ENCODE data around the gene ABO. TPM values are rescaled to one million over a fixed set of nuclear protein-coding genes. Genes with fewer than 3 reads are reported as not detected.

Gene ABO
- total and polyA plus RNA-seq, 10 of the 15 experiments (the other 5 are each of a cell fraction or from before 2014, with no cell fraction given) = 0.10 TPM; not detected in 9

DNA sequence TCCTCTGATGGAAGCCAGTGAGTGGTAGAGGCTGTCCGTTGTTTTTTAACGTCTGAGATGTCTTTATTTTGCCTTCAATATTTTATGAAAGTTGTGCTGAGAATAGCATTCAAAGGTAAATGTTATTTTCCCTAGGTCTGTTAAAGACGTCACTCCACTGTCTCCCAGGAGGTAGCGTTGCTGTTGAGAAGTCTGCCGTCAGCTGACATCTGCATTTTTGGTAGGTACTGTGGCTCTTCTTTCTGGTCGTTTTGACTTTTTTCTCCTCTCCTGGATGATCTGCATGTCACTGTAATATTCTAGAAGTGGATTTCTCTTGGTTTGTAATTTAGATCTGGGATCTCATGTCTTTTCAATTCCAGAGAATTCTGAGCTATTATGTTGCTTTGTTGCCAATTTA is 34.6 kb upstream of the ABO start:
- no peaks in the 10 kb centered on the region for H3K27me3 ChIP-seq (replicated peaks in 1 of 2; ENCODE audit: control insufficient read depth in 2 of 2, insufficient read depth in 2 of 2, low read length in 1 of 2)
- no peaks in the 10 kb centered on the region for H3K4me1 ChIP-seq (ENCODE audit: control insufficient read depth, insufficient read depth, low read length)
- no peak for DNase-seq (ENCODE audit: low read depth, low spot score)
- CTCF ChIA-PET = no interaction called here
- RAD21 ChIA-PET (ENCODE audit: unreplicated experiment) = no interaction called here
- no peak for FAIRE-seq
- H3K4me2 ChIP-seq (ENCODE audit: control insufficient read depth, insufficient read depth) = no peak overlapping the region
- no peaks in the 10 kb centered on the region; the same call in 2 of the 3 replicates for H3K9me3 ChIP-seq (replicated peaks; ENCODE audit: control insufficient read depth, insufficient read depth, low read length)
- intact Hi-C loops (cut with micrococcal nuclease; ENCODE audit: unreplicated experiment) = no loop called here
- H3K4me3 ChIP-seq = no peak overlapping the region
- no peaks in the 10 kb centered on the region for H3K36me3 ChIP-seq (ENCODE audit: control insufficient read depth in 2 of 2, insufficient read depth in 2 of 2, low read length in 1 of 2)
- SMC1A ChIA-PET (ENCODE audit: uncharacterized antibody, unreplicated experiment) = no interaction called here
- no TSS peak for BruUV-seq (replicated peaks)
- in situ Hi-C loops (cut with MboI) = no loop called here
- no peak for ATAC-seq
- H3K79me2 ChIP-seq (ENCODE audit: control insufficient read depth, insufficient read depth, low read length) = no peaks in the 10 kb centered on the region
- H3K27ac ChIP-seq (ENCODE audit: control insufficient read depth, insufficient read depth) = no peak overlapping the region
- H4K20me1 ChIP-seq (ENCODE audit: control insufficient read depth, insufficient read depth) = no peaks in the 10 kb centered on the region
- TF ChIP-seq POU2F2 (IDR thresholded peaks at IDR 0.05; ENCODE audit: borderline replicate concordance, low read depth, low read length) (no peak), CREM (IDR thresholded peaks at IDR 0.05; ENCODE audit: low read depth) (no peak), SPI1 (IDR thresholded peaks at IDR 0.05; ENCODE audit: borderline replicate concordance, insufficient read depth, low read depth, low read length) (no peak), NFXL1 (IDR thresholded peaks at IDR 0.05; ENCODE audit: borderline replicate concordance) (no peak), EZH2 (IDR thresholded peaks at IDR 0.05; ENCODE audit: borderline replicate concordance, control insufficient read depth, low read depth, low read length) (no peak), NR2C1 (IDR thresholded peaks at IDR 0.05) (no peak)
- TF ChIP-seq, protein P1, sequence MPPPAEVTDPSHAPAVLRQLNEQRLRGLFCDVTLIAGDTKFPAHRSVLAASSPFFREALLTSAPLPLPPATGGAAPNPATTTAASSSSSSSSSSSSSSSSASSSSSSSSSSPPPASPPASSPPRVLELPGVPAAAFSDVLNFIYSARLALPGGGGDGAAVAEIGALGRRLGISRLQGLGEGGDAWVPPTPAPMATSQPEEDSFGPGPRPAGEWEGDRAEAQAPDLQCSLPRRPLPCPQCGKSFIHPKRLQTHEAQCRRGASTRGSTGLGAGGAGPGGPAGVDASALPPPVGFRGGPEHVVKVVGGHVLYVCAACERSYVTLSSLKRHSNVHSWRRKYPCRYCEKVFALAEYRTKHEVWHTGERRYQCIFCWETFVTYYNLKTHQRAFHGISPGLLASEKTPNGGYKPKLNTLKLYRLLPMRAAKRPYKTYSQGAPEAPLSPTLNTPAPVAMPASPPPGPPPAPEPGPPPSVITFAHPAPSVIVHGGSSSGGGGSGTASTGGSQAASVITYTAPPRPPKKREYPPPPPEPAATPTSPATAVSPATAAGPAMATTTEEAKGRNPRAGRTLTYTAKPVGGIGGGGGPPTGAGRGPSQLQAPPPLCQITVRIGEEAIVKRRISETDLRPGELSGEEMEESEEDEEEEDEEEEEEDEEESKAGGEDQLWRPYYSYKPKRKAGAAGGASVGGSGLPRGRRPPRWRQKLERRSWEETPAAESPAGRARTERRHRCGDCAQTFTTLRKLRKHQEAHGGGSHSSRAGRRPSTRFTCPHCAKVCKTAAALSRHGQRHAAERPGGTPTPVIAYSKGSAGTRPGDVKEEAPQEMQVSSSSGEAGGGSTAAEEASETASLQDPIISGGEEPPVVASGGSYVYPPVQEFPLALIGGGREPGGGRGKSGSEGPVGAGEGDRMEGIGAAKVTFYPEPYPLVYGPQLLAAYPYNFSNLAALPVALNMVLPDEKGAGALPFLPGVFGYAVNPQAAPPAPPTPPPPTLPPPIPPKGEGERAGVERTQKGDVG (CRISPR knock-in tag; IDR thresholded peaks at IDR 0.05) = no peak
- TF ChIP-seq, protein P2, sequence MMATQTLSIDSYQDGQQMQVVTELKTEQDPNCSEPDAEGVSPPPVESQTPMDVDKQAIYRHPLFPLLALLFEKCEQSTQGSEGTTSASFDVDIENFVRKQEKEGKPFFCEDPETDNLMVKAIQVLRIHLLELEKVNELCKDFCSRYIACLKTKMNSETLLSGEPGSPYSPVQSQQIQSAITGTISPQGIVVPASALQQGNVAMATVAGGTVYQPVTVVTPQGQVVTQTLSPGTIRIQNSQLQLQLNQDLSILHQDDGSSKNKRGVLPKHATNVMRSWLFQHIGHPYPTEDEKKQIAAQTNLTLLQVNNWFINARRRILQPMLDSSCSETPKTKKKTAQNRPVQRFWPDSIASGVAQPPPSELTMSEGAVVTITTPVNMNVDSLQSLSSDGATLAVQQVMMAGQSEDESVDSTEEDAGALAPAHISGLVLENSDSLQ (IDR thresholded peaks at IDR 0.05) = no peak
- POLR2A ChIA-PET = no interaction called here
- no peak overlapping the region for H2AFZ ChIP-seq (ENCODE audit: control insufficient read depth, low read depth, low read length)
- WGBS (ENCODE audit: insufficient coverage, insufficient replicate concordance, low lambda C conversion rate, missing lambda C conversion rate) = 40% methylated on average over 6 of the region's 6 CpGs
- no peak overlapping the region for H3K9ac ChIP-seq (ENCODE audit: control insufficient read depth, insufficient read depth, low read length)

Measured in GM12878 (cell line).